Measurements from ENCODE around the gene SOS2.
"Not testable (repeated sequence)": the region's sequence is repeated elsewhere in the genome, so short reads cannot be mapped to it uniquely, and the experiment has no call there.

SOS2 gene

GRCh38 chr14:50225067-50225973 lies 6.1 kb downstream of the SOS2 start:
- no peak for DNase-seq

DNA sequence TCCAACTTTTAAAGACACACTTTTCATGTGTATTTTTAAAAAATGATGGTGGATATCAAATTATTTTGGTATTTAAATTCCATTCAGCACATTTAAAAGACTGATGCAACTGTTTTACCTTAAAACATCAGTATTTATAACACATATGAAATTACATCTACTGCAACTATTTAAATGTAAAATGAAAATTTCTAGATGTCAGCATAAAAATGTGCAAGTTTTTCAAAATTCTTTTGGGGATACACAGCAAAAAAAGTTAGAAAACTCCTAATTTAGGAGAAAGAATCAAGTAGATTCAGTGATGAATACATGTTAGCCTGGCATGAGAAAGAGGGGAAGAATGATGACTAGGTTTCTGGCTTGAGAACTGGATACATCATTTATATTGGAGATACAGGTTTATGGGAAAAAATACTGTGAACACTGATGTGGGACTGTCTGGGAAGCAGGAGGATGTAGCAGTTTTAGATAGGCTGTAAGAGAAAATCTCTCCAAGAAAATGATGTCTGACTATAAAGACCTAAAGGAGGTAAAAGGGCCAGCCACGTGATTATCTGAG lies 9.2 kb downstream of the SOS2 start:
- no peak for DNase-seq

- no peak for DNase-seq
These were observed 12.9 kb downstream of the SOS2 start for GRCh38 chr14:50218501-50218900.

GRCh38 chr14:50215416-50215815 lies 16.0 kb downstream of the SOS2 start:
- DNase-seq, result no peak

- no peak for DNase-seq
These were observed 17.6 kb downstream of the SOS2 start for GRCh38 chr14:50213795-50214194.

GRCh38 chr14:50212726-50213125 lies 18.7 kb downstream of the SOS2 start:
- no peak for DNase-seq

DNA sequence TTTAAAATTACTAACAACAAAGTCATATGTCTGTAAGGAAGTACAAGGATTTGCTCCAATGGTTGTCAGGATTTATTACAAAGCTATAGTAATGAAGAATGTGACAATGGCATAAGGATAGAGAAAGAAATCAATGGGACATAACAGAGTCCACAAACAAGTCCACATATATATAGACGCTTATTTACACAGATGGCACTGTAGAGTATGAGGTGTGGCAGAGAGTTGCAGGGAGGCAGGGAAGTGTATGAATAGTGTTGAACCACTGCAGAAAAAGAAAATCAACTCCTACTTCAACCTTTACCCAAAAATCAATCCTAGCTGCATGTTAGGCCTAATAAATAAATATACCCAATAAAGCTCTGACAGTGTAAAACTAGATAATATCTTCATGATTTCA lies 21.3 kb downstream of the SOS2 start:
- DNase-seq, result no peak

DNA sequence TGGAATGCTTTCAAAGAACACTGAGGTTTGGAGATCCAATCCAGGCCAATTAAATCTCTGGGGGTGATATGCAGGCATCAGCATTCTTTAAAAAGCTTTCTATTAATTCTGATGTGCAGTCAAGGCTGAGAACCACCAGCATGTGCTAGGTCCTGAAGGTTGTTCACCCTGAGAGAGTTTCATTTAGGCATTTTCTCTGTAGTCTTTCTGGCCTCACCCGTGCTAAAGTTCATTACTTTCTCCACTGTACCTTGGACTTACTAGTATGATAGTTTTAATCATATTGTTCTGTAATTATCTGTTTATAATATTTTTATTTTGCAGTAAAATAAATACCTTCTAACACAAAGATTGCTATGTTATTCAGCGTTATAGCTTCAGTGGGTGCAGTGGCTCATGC lies 32.9 kb downstream of the SOS2 start:
- no peak for DNase-seq

GRCh38 chr14:50191499-50191898 lies 39.9 kb downstream of the SOS2 start:
- no peak for DNase-seq

GRCh38 chr14:50186107-50186506 lies 45.3 kb downstream of the SOS2 start:
- no peak for DNase-seq

- no peak for DNase-seq
These were observed 57.5 kb downstream of the SOS2 start for GRCh38 chr14:50173891-50174290.

DNA sequence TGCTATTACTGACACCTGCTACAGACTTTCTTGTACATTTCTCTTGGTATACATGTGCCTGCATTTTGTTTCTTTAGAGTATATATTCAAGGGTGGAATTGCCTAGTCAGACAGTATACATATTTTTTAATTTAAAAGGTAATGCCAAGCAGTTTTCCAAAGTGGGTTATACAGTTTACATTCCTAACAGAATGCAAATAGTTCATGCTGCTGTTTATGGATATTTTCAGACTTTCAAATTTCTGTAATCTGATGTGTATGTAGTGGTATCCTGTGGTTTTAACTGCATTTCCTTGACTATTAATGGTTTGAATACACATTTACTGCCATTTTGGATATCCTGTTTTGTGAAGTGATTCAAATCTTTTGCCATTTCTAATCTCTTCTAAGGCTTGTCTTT lies 59.5 kb downstream of the SOS2 start:
- DNase-seq, result no peak

DNA sequence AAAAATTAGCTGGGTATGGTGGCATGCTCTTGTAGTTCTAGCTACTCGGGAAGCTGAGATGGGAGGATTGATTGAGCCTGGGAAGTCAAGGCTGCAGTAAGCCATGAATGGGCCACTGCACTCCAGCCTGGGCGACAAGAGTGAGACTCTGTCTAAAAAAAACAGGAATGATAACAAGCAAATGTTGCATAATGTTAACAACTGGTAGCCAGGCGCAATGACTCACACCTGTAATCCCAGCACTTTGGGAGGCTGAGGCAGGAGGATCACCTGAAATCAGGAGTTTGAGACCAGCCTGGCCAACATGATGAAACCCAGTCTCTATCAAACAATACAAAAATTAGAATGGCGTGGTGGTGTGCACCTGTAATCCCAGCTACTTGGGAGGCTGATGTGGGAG lies 64.0 kb downstream of the SOS2 start:
- not testable (repeated sequence) for DNase-seq

DNA sequence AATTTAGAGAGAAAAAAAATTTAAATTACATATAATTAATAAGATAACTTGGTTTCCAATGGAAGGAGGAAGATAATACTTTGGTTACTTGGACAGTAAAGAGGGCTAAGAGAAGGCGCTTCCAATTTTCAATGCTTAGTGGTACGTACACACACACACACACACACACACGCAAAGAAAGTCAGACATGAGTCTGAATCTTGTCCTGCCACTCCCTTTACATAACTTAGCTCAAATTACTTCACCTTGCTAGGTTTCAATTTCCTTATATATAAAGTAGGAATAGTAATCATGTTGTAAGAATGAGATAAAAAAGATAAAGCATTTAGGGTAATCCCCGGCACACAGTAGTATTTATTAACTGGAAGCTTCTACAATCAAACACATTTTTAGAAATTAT lies 75.3 kb downstream of the SOS2 start:
- no peak for DNase-seq

DNA sequence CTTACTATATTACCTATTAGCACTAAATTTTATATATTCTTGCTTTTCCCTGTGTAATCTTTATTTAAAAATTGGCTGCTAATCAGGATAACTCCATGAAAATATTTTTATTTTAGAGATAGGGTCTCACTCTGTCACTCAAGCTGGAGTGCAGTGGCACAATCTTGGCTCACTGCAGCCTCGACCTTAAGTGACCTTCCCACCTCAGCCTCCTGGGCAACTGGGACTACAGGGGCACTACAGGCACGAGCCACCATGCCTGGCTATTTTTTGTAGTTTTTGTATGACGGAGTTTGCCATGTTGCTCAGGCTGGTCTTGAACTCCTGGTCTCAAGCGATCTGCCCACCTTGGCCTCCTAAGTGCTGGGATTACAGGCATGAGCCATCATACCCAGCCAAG lies 82.6 kb downstream of the SOS2 start:
- DNase-seq, result no peak

GRCh38 chr14:50139192-50139591 lies 92.2 kb downstream of the SOS2 start:
- DNase-seq, result no peak

DNA sequence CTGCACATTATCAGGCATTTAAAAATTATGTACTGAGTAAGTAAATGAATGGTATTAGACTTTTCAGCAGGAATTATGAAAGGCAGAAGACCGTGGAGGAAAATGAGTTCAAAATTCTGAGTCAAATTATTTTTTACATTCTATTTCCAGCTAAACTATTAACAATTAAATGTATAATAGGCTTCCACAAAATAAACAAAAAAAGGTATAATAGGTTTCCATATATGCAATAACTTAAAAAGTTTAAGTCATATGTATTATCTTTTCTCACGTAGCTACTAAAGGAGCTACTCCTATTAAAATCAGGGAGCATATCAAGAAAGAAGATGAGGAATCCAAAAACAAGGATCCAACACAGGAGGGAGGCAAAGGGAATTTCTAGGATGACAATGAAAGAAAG lies 103.6 kb downstream of the SOS2 start:
- DNase-seq, result no peak

GRCh38 chr14:50123062-50123461 lies 108.3 kb downstream of the SOS2 start:
- no peak for DNase-seq

- DNase-seq, result no peak
These were observed 109.1 kb downstream of the SOS2 start for GRCh38 chr14:50122291-50122690.

DNA sequence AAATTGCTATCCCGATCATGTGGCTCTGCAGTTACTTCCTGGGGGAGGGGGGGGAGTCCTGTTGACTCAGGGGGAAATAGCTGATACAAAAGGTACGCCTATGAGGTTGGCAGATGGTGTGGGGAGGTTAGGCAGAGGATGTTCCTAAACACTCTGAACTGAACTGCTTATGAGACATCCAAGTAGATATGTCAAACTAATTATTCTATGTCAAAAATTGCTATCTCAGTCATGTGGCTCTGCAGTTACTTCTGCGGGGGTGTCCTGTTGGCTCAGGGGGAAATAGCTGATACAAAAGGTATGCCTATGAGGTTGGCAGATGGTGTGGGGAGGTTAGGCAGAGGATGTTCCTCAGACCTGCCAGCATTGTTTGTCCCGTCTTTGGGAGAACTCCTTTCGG lies 109.9 kb downstream of the SOS2 start:
- DNase-seq, result no peak

DNA sequence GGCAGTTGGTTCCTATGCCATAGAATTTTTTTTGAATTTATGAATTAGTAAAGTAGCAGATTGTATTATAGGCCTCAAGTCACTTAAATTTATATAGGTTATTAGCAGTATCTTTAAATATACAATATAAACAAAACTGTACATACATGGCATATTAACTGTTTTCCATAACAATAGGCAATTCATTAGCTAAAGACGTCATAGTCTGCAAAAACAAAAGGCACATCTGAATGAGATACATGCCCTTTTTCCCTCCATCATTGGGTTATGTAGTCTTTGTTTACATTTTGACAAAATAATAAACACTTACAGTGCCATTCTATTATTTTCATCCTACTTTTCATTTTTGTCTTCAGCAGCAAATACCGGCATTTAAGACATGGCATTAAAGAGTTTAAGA lies 113.9 kb downstream of the SOS2 start:
- no peak for DNase-seq

GRCh38 chr14:50116966-50117365 lies 114.4 kb downstream of the SOS2 start:
- no peak for DNase-seq

DNA sequence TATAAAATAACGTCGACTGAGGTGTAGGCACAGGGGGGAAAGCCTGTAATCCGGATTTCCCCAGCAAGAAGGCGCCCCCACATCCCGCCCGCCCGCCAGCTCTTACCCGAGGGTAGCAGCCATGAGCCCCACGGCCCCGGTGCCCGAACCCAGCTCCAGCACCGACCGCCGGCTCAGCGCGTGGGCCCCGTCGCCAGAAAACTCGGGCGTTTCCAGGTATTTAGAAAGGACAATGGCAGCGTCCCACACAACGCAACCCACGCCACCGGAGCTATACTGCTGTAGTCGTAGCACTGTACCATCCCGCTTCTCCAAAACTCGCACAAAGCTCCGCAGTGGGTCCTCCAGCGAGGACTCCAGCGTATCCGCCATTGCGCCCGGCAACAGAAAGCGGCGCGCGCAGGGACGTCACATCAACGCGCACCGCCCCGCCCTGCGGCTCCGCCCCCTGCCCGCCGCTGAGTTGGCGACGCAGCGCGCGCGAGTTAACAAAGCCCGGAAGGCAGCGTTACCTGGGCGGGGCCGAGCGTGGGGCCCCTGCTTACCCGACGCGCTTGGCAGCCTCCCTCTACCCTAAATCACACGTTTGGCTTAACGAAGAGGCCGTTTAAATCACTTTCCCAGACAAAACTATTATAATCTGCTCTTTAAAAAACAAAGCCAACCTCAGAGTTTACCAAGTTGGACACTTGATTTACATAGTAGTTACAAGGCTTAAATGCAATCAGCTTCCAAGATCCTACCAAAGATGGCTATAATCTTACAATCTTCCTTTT lies 115.0 kb downstream of the SOS2 start, which contains the start of gene VCPKMT:
VCPKMT (minus strand) TSS at position 392 of the 776 bp plus-strand sequence; CDS start at position 372, 20 bp downstream.
- DNase-seq, result peak; percentile 63 to 97
